ENCODE results near the gene COL25A1. TPM values are rescaled to one million over a fixed set of nuclear protein-coding genes. Genes with fewer than 3 reads are reported as not detected.

Gene COL25A1
- total RNA-seq, 1 experiment from 2014 or later, result not detected

- Histone ChIP-seq H3K4me2 (ENCODE audit: low read length) (no peak overlapping the region), H3K79me2 (ENCODE audit: insufficient read depth, low read length) (no peaks in the 10 kb centered on the region), H3K4me1 (ENCODE audit: control insufficient read depth in 1 of 2, insufficient read depth in 2 of 2, low read length in 2 of 2) (no peaks in the 10 kb centered on the region), H3K36me3 (ENCODE audit: control insufficient read depth in 1 of 2, insufficient read depth in 2 of 2, low read length in 2 of 2) (no peaks in the 10 kb centered on the region), H3K9me2 (ENCODE audit: insufficient read depth) (no peaks in the 10 kb centered on the region), H3K27me3 (ENCODE audit: insufficient read depth, low read length) (peaks cover 12% of the 10 kb centered on the region), H4K20me1 (ENCODE audit: insufficient read depth) (no peaks in the 10 kb centered on the region), H3K9me3 (ENCODE audit: control insufficient read depth in 1 of 2, insufficient read depth in 1 of 2, low read depth in 1 of 2, low read length in 2 of 2) (no peaks in the 10 kb centered on the region), H3K4me3 (replicated peaks in 1 of 2; ENCODE audit: low read depth in 1 of 2, low read length in 2 of 2) (no peak overlapping the region), H3K9ac (ENCODE audit: low read length) (no peak overlapping the region), H2AFZ (ENCODE audit: low read depth, low read length, poor library complexity, severe bottlenecking) (no peak overlapping the region), H3K27ac (ENCODE audit: low read depth, low read length) (no peak overlapping the region)
- ChIA-PET CTCF (no interaction called here), POLR2A (no interaction called here), RAD21 (ENCODE audit: low non-redundant PET in 1 of 2, low total read pairs in 2 of 2, uncharacterized antibody in 2 of 2, unreplicated experiment in 2 of 2) (no interaction called here)
- TF ChIP-seq ELF1 (IDR thresholded peaks at IDR 0.05; ENCODE audit: borderline replicate concordance, low read depth), result no peak
- no peak for TF ChIP-seq JUND (IDR thresholded peaks at IDR 0.05)
- TF ChIP-seq, protein P1, sequence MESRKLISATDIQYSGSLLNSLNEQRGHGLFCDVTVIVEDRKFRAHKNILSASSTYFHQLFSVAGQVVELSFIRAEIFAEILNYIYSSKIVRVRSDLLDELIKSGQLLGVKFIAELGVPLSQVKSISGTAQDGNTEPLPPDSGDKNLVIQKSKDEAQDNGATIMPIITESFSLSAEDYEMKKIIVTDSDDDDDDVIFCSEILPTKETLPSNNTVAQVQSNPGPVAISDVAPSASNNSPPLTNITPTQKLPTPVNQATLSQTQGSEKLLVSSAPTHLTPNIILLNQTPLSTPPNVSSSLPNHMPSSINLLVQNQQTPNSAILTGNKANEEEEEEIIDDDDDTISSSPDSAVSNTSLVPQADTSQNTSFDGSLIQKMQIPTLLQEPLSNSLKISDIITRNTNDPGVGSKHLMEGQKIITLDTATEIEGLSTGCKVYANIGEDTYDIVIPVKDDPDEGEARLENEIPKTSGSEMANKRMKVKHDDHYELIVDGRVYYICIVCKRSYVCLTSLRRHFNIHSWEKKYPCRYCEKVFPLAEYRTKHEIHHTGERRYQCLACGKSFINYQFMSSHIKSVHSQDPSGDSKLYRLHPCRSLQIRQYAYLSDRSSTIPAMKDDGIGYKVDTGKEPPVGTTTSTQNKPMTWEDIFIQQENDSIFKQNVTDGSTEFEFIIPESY (IDR thresholded peaks at IDR 0.05; ENCODE audit: extremely low read depth, insufficient replicate concordance, low read length), result no peak
- no peak for TF ChIP-seq SRF (IDR thresholded peaks at IDR 0.05; ENCODE audit: low read depth)
- no peak for TF ChIP-seq TCF7L2 (IDR thresholded peaks at IDR 0.05; ENCODE audit: borderline replicate concordance, extremely low read depth, insufficient read depth, insufficient read length)
- no peak for TF ChIP-seq RAD21 (IDR thresholded peaks at IDR 0.05; ENCODE audit: low read depth)
- no peak for TF ChIP-seq EGR1 (IDR thresholded peaks at IDR 0.05; ENCODE audit: low read depth)
- TF ChIP-seq FOSL1 (IDR thresholded peaks at IDR 0.05; ENCODE audit: low read depth), result no peak
- TF ChIP-seq ZFX (IDR thresholded peaks at IDR 0.05), result no peak
- TF ChIP-seq SP1 (IDR thresholded peaks at IDR 0.05; ENCODE audit: low read depth), result no peak
- TF ChIP-seq POLR2AphosphoS5 (IDR thresholded peaks at IDR 0.05; ENCODE audit: low read depth, low read length), result no peak
- no peak for TF ChIP-seq POLR2A (IDR thresholded peaks at IDR 0.05; ENCODE audit: borderline replicate concordance, extremely low read depth, insufficient read depth, insufficient read length)
- TF ChIP-seq, protein P2, sequence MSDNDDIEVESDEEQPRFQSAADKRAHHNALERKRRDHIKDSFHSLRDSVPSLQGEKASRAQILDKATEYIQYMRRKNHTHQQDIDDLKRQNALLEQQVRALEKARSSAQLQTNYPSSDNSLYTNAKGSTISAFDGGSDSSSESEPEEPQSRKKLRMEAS (IDR thresholded peaks at IDR 0.05), result no peak
- TF ChIP-seq CBX3 (IDR thresholded peaks at IDR 0.05; ENCODE audit: low read depth), result no peak
- TF ChIP-seq EZH2 (IDR thresholded peaks at IDR 0.05), result no peak
- TF ChIP-seq, protein P3, sequence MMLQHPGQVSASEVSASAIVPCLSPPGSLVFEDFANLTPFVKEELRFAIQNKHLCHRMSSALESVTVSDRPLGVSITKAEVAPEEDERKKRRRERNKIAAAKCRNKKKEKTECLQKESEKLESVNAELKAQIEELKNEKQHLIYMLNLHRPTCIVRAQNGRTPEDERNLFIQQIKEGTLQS (IDR thresholded peaks at IDR 0.05), result no peak
- ATAC-seq, result no peak
- intact Hi-C loops (cut with micrococcal nuclease), result no loop called here
- no peak for DNase-seq (ENCODE audit: low read depth, low spot score)
- no TSS peak for BruUV-seq (replicated peaks)
Measured at GRCh38 chr4:109350121-109350520, 47.7 kb upstream of the COL25A1 start.
